Measurements from ENCODE around the gene DPYSL3.

GRCh38 chr5:147344861-147345260, 165.0 kb downstream of the DPYSL3 start:
- TF ChIP-seq POLR2AphosphoS5 (IDR thresholded peaks at IDR 0.05) (no peak), CTCF (IDR thresholded peaks at IDR 0.05) (no peak), POLR2A (IDR thresholded peaks at IDR 0.05) (no peak), EP300 (IDR thresholded peaks at IDR 0.05; ENCODE audit: low read depth) (no peak)

Measured in transverse colon (tissue), 4 donors.